Neutrophil (primary cell): ENCODE data around the gene GPC6.

Experiments used
- H3K27ac ChIP-seq: fragments of 200-600 bp; sonication (generic); 2 replicates; pipeline ENCODE4 v1.5.1; 2016; ENCODE audit warnings: mild to moderate bottlenecking, moderate library complexity
- H3K27me3 ChIP-seq: fragments of 200-600 bp; sonication (generic); 2 replicates; pipeline ENCODE4 v1.6.0; 2016; ENCODE audit warnings: mild to moderate bottlenecking
- H3K36me3 ChIP-seq: fragments of 200-600 bp; sonication (generic); 2 replicates; pipeline ENCODE4 v1.5.1; 2017
- H3K4me1 ChIP-seq, 2 experiments: fragments of 200-600 bp in 1 of 2; sonication (generic) in 1 of 2; 1 replicate in 1 of 2; 2 replicates in 1 of 2; pipeline versions ENCODE4 v1.5.1 to v1.6.1; 2013 to 2016; ENCODE audit warnings: low read depth in 1 of 2, low read length in 1 of 2, mild to moderate bottlenecking in 1 of 2, moderate library complexity in 1 of 2; ENCODE audit not compliant: control insufficient read depth in 1 of 2, insufficient read depth in 1 of 2
- H3K4me3 ChIP-seq, 2 experiments: fragments of 200-600 bp in 1 of 2; sonication (generic) in 1 of 2; 1 replicate in 1 of 2; 2 replicates in 1 of 2; pipeline ENCODE4 v1.5.1; 2013 to 2016; ENCODE audit warnings: low read depth in 1 of 2, low read length in 1 of 2, mild to moderate bottlenecking in 1 of 2, moderate library complexity in 1 of 2
- H3K9me3 ChIP-seq: fragments of 200-600 bp; sonication (generic); 2 replicates; pipeline ENCODE4 v1.5.1; 2016
- CTCF ChIP-seq: fragments of 200-600 bp; sonication (generic); IDR thresholded peaks from 2 replicates; pipeline ENCODE4 v1.5.1; 2016; ENCODE audit warnings: antibody characterized with exemption

The GPC6 gene

GRCh38 chr13:93851236-93851635, 624.6 kb downstream of the GPC6 start:
- no peaks in the 10 kb centered on the region for H3K9me3 ChIP-seq
- H3K36me3 ChIP-seq = no peaks in the 10 kb centered on the region
- H3K27ac ChIP-seq = no peak overlapping the region
- H3K4me3 ChIP-seq = no peak overlapping the region
- no peak for TF ChIP-seq CTCF
- no peaks in the 10 kb centered on the region for H3K27me3 ChIP-seq
- no peaks in the 10 kb centered on the region for H3K4me1 ChIP-seq

- no peak overlapping the region for H3K4me3 ChIP-seq
- TF ChIP-seq CTCF = no peak
- no peaks in the 10 kb centered on the region for H3K9me3 ChIP-seq
- no peaks in the 10 kb centered on the region for H3K27me3 ChIP-seq
- H3K4me1 ChIP-seq = no peaks in the 10 kb centered on the region
- H3K27ac ChIP-seq = no peak overlapping the region
- no peaks in the 10 kb centered on the region for H3K36me3 ChIP-seq
Observed at GRCh38 chr13:93853912-93854311, 627.3 kb downstream of the GPC6 start.

- no peaks in the 10 kb centered on the region for H3K36me3 ChIP-seq
- H3K27ac ChIP-seq = no peak overlapping the region
- H3K9me3 ChIP-seq = no peaks in the 10 kb centered on the region
- no peaks in the 10 kb centered on the region for H3K4me1 ChIP-seq
- no peaks in the 10 kb centered on the region for H3K27me3 ChIP-seq
- H3K4me3 ChIP-seq = no peak overlapping the region
- no peak for TF ChIP-seq CTCF
Observed at GRCh38 chr13:93857126-93857525, 630.5 kb downstream of the GPC6 start.

- Histone ChIP-seq H3K36me3 (no peaks in the 10 kb centered on the region), H3K27ac (no peak overlapping the region), H3K4me1 (no peaks in the 10 kb centered on the region), H3K4me3 (no peak overlapping the region), H3K27me3 (no peaks in the 10 kb centered on the region), H3K9me3 (no peaks in the 10 kb centered on the region)
- TF ChIP-seq CTCF = no peak
Observed at GRCh38 chr13:93859716-93860115, 633.1 kb downstream of the GPC6 start.

- TF ChIP-seq CTCF = no peak
- H3K27ac ChIP-seq = no peak overlapping the region
- H3K36me3 ChIP-seq = no peaks in the 10 kb centered on the region
- H3K9me3 ChIP-seq = no peaks in the 10 kb centered on the region
- no peaks in the 10 kb centered on the region for H3K27me3 ChIP-seq
- H3K4me1 ChIP-seq = no peaks in the 10 kb centered on the region
- H3K4me3 ChIP-seq = no peak overlapping the region
Observed at GRCh38 chr13:93861818-93862217, 635.2 kb downstream of the GPC6 start.

- Histone ChIP-seq H3K9me3 (no peaks in the 10 kb centered on the region), H3K27me3 (no peaks in the 10 kb centered on the region), H3K36me3 (no peaks in the 10 kb centered on the region), H3K4me3 (no peak overlapping the region), H3K4me1 (no peaks in the 10 kb centered on the region), H3K27ac (no peak overlapping the region)
- TF ChIP-seq CTCF = no peak
Observed at GRCh38 chr13:93862259-93862658, 635.7 kb downstream of the GPC6 start.
